Activated T-helper 17 cell treated with anti-CD3 and anti-CD28 coated beads, Interleukin-2, amount 50 U/mL, for 72 hours (primary cell): Measurements from ENCODE around the gene CDCP1. TPM values are rescaled to one million over a fixed set of nuclear protein-coding genes. Genes with fewer than 3 reads are reported as not detected.

Source experiments
- ATAC-seq: fragments of 150-1000 bp; cut with Tn5 transposase; replicated peaks from 2 replicates; pipeline ENCODE4 v1.10.0; 2021; ENCODE audit warnings: mild to moderate bottlenecking, moderate library complexity
- H3K27ac Mint-ChIP-seq: one replicate; pipeline ENCODE4 v1.8.0; 2022; ENCODE audit warnings: mixed read lengths
- H3K27me3 Mint-ChIP-seq: one replicate; pipeline ENCODE4 v1.8.0; 2022; ENCODE audit warnings: mixed read lengths
- H3K36me3 Mint-ChIP-seq: one replicate; pipeline ENCODE4 v1.8.0; 2022; ENCODE audit warnings: low read depth, mild to moderate bottlenecking, mixed read lengths
- H3K4me1 Mint-ChIP-seq: one replicate; pipeline ENCODE4 v1.8.0; 2022; ENCODE audit warnings: mixed read lengths
- H3K4me3 Mint-ChIP-seq: one replicate; pipeline ENCODE4 v1.8.0; 2022; ENCODE audit warnings: mild to moderate bottlenecking, mixed read lengths
- H3K9me3 Mint-ChIP-seq: one replicate; pipeline ENCODE4 v1.8.0; 2022; ENCODE audit warnings: mixed read lengths
- total RNA-seq, 2 donors: library from RNA; stranded (reverse); gene quantifications; one replicate each; pipeline ENCODE4 v1.2.3, GENCODE V29; 2022

CDCP1 gene
- total RNA-seq, 2 donors from 2014 or later = 0.17 to 0.53 TPM

GRCh38 chr3:45137656-45138181 is 8.5 kb downstream of the CDCP1 start:
- no peak overlapping the region for H3K27ac Mint-ChIP-seq

GRCh38 chr3:45135959-45136358 is 10.2 kb downstream of the CDCP1 start:
- peaks cover 9% of the 10 kb centered on the region for H3K27me3 Mint-ChIP-seq
- no peaks in the 10 kb centered on the region for H3K9me3 Mint-ChIP-seq
- H3K4me3 Mint-ChIP-seq = no peak overlapping the region
- no peaks in the 10 kb centered on the region for H3K4me1 Mint-ChIP-seq
- no peaks in the 10 kb centered on the region for H3K36me3 Mint-ChIP-seq
- no peak for ATAC-seq
- no peak overlapping the region for H3K27ac Mint-ChIP-seq

More at GRCh38 chr3:45137656-45138181, 8.5 kb downstream of the CDCP1 start:
- Mint-ChIP-seq H3K4me1 (no peaks in the 10 kb centered on the region), H3K27me3 (peaks cover 15% of the 10 kb centered on the region), H3K36me3 (no peaks in the 10 kb centered on the region), H3K9me3 (no peaks in the 10 kb centered on the region), H3K4me3 (no peak overlapping the region)
- ATAC-seq = no peak

- H3K27me3 Mint-ChIP-seq = peaks cover 1% of the 10 kb centered on the region
- no peaks in the 10 kb centered on the region for H3K9me3 Mint-ChIP-seq
- H3K36me3 Mint-ChIP-seq = no peaks in the 10 kb centered on the region
- no peak overlapping the region for H3K4me3 Mint-ChIP-seq
- ATAC-seq = no peak
- no peak overlapping the region for H3K27ac Mint-ChIP-seq
- H3K4me1 Mint-ChIP-seq = no peaks in the 10 kb centered on the region
These were observed 11.2 kb downstream of the CDCP1 start for GRCh38 chr3:45134758-45135521.

GRCh38 chr3:45132568-45133211 is 13.5 kb downstream of the CDCP1 start:
- H3K36me3 Mint-ChIP-seq = no peaks in the 10 kb centered on the region
- no peak overlapping the region for H3K27ac Mint-ChIP-seq
- H3K27me3 Mint-ChIP-seq = no peaks in the 10 kb centered on the region
- no peaks in the 10 kb centered on the region for H3K9me3 Mint-ChIP-seq
- no peak for ATAC-seq
- H3K4me1 Mint-ChIP-seq = no peaks in the 10 kb centered on the region
- no peak overlapping the region for H3K4me3 Mint-ChIP-seq

GRCh38 chr3:45131201-45131600 is 15.0 kb downstream of the CDCP1 start:
- H3K27me3 Mint-ChIP-seq = no peaks in the 10 kb centered on the region
- H3K4me3 Mint-ChIP-seq = no peak overlapping the region
- H3K9me3 Mint-ChIP-seq = no peaks in the 10 kb centered on the region
- no peak overlapping the region for H3K27ac Mint-ChIP-seq
- no peaks in the 10 kb centered on the region for H3K36me3 Mint-ChIP-seq
- ATAC-seq = no peak
- no peaks in the 10 kb centered on the region for H3K4me1 Mint-ChIP-seq

GRCh38 chr3:45130476-45130875 is 15.7 kb downstream of the CDCP1 start:
- Mint-ChIP-seq H3K4me1 (no peaks in the 10 kb centered on the region), H3K27ac (no peak overlapping the region), H3K4me3 (no peak overlapping the region), H3K9me3 (no peaks in the 10 kb centered on the region), H3K36me3 (no peaks in the 10 kb centered on the region), H3K27me3 (no peaks in the 10 kb centered on the region)
- ATAC-seq = no peak

- no peaks in the 10 kb centered on the region for H3K9me3 Mint-ChIP-seq
These were observed 17.2 kb downstream of the CDCP1 start for GRCh38 chr3:45128950-45129349.

GRCh38 chr3:45127130-45127822 is 18.9 kb downstream of the CDCP1 start:
- Mint-ChIP-seq H3K36me3 (no peaks in the 10 kb centered on the region), H3K27ac (no peak overlapping the region), H3K9me3 (no peaks in the 10 kb centered on the region), H3K4me3 (no peak overlapping the region), H3K4me1 (no peaks in the 10 kb centered on the region), H3K27me3 (peaks cover 5% of the 10 kb centered on the region)
- ATAC-seq = no peak

More at GRCh38 chr3:45128950-45129349, 17.2 kb downstream of the CDCP1 start:
- no peaks in the 10 kb centered on the region for H3K4me1 Mint-ChIP-seq
- H3K27ac Mint-ChIP-seq = no peak overlapping the region
- H3K36me3 Mint-ChIP-seq = no peaks in the 10 kb centered on the region
- H3K27me3 Mint-ChIP-seq = peaks cover 5% of the 10 kb centered on the region
- no peak for ATAC-seq
- no peak overlapping the region for H3K4me3 Mint-ChIP-seq

GRCh38 chr3:45126730-45127129 is 19.4 kb downstream of the CDCP1 start:
- H3K4me1 Mint-ChIP-seq = no peaks in the 10 kb centered on the region
- no peak overlapping the region for H3K27ac Mint-ChIP-seq
- peaks cover 5% of the 10 kb centered on the region for H3K27me3 Mint-ChIP-seq
- no peaks in the 10 kb centered on the region for H3K36me3 Mint-ChIP-seq
- no peak for ATAC-seq
- no peaks in the 10 kb centered on the region for H3K9me3 Mint-ChIP-seq
- no peak overlapping the region for H3K4me3 Mint-ChIP-seq

GRCh38 chr3:45125550-45126026 is 20.6 kb downstream of the CDCP1 start:
- Mint-ChIP-seq H3K27me3 (peaks cover 8% of the 10 kb centered on the region), H3K4me1 (no peaks in the 10 kb centered on the region), H3K36me3 (no peaks in the 10 kb centered on the region), H3K4me3 (no peak overlapping the region), H3K9me3 (no peaks in the 10 kb centered on the region), H3K27ac (no peak overlapping the region)
- no peak for ATAC-seq

GRCh38 chr3:45124956-45125355 is 21.2 kb downstream of the CDCP1 start:
- no peak for ATAC-seq
- no peak overlapping the region for H3K4me3 Mint-ChIP-seq
- H3K27ac Mint-ChIP-seq = no peak overlapping the region

GRCh38 chr3:45124352-45124751 is 21.8 kb downstream of the CDCP1 start:
- no peaks in the 10 kb centered on the region for H3K4me1 Mint-ChIP-seq
- H3K36me3 Mint-ChIP-seq = no peaks in the 10 kb centered on the region
- peak; percentile 57 for ATAC-seq
- no peak overlapping the region for H3K27ac Mint-ChIP-seq
- H3K9me3 Mint-ChIP-seq = no peaks in the 10 kb centered on the region
- H3K27me3 Mint-ChIP-seq = peaks cover 8% of the 10 kb centered on the region
- no peak overlapping the region for H3K4me3 Mint-ChIP-seq

More at GRCh38 chr3:45124956-45125355, 21.2 kb downstream of the CDCP1 start:
- no peaks in the 10 kb centered on the region for H3K36me3 Mint-ChIP-seq
- peaks cover 8% of the 10 kb centered on the region for H3K27me3 Mint-ChIP-seq
- no peaks in the 10 kb centered on the region for H3K9me3 Mint-ChIP-seq
- no peaks in the 10 kb centered on the region for H3K4me1 Mint-ChIP-seq

- Mint-ChIP-seq H3K4me3 (no peak overlapping the region), H3K36me3 (no peaks in the 10 kb centered on the region), H3K9me3 (no peaks in the 10 kb centered on the region), H3K27me3 (peaks cover 8% of the 10 kb centered on the region), H3K27ac (no peak overlapping the region), H3K4me1 (no peaks in the 10 kb centered on the region)
- ATAC-seq = peak; percentile 73
These were observed 22.5 kb downstream of the CDCP1 start for GRCh38 chr3:45123581-45124269.

- Mint-ChIP-seq H3K27ac (no peak overlapping the region), H3K4me3 (no peak overlapping the region), H3K4me1 (peaks cover 4% of the 10 kb centered on the region), H3K36me3 (no peaks in the 10 kb centered on the region), H3K27me3 (peaks cover 9% of the 10 kb centered on the region), H3K9me3 (no peaks in the 10 kb centered on the region)
- peak; percentile 64 for ATAC-seq
These were observed 23.1 kb downstream of the CDCP1 start for GRCh38 chr3:45123030-45123429.
